NK-92 (cell line): ENCODE data around the gene CSE1L.
"Not testable (repeated sequence)": the region's sequence is repeated elsewhere in the genome, so short reads cannot be mapped to it uniquely, and the experiment has no call there.

Source experiments
- DNase-seq: peaks from one replicate; lab custom pipeline; 2025; ENCODE audit not compliant: unreplicated experiment; lab: John Stamatoyannopoulos, UW

The CSE1L gene

DNA sequence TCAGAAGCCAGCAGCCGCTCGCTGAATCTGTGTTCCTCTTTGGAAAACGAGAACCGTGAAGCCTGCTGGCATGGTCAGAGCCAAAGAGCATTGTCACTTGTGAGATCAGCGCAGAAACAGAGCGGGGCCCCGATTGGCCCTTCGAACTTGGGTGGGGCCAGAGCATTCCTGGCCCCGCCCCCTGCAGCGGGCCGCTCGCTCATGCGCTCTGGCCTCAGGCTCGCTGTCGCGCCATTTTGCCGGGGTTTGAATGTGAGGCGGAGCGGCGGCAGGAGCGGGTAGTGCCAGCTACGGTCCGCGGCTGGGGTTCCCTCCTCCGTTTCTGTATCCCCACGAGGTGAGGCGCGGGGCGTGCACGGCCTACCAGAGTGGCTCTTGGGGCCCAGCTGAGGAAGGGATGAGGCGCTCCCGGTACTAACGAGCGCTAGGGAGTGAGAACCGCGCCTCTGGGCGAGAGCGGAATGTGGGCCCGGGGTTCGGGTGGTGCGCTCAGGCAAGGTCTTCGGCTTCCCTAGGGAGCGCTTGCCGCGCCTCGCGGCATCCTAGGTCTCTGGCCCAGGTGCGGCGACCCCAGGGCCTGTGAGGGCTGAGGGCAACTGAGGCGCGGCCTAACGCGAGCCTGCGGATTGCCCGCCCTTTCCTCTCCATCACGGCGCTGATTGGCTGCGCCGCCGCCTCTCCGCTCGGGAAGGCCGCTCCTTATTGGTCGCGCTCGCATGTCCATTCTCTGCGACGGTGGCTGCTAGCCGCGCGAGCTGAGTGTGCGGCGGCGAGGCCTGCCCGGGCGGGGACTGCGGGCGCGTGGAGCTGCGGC lies at the start of gene CSE1L:
CSE1L (plus strand) TSS at position 226 of the 814 bp plus-strand sequence. CDS start 12,152 bp downstream, outside the sequence.
- peak; percentile 70 for DNase-seq

DNA sequence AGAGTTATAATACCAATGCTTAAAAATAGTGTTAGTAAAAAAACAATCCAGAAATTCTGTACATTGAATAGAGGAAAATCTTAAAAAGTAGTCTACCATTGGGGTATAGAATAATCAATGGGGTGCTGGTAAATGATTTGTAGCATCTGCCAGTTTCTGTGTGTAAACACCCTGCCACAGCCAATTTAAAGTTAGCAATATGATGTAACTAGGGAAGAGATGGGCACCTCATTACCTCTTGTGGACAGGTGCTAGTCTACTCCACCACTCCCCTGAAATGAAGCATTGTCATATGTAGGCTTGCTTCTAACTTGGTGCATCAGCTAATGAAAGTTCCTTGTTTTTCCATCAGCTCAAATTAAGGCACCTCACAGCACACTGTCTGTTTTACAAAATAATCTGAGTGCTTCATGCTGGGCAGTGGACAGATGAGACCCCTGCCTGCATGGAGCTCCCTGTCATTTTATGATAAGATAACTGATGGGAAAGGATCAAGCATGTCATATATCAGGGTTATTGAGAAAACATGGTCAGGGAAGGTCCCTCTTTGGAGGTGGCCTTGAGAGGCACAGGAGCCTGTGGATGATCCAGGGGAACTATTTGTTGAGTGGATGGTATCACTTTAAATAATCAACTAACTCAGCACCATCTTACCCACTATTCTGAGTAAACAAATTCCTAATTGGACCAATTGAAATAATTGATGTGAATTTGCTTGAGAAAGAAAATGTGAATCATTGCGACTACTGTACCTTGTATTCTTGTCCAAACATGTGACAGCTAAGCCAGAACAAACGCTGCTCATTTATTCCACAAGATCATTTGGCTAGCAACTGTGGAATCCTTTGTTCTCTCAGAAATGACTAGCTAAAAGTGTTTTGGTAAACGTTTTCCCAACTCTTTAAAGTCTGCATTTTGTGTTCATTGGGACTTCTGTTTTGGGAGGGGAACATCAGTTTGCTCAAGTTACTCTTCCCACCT lies 45.9 kb upstream of the CSE1L start:
- DNase-seq, result no peak

DNA sequence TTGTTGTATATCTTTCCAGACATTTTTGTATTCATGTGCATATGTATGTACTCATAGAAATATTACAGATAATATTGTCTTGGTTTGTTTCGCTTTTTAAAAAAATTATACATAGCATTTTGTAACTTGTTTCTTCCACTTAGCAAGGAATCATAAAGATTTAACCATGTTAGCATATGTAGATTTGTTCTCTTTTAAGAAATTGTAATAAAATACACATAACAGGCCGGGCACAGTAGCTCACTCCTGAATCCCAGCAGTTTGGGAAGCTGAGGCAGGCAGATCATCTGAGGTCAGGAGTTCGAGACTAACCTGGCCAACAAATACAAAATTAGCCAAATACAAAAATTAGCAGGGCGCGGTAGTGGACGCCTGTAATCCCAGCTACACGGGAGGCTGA lies 44.4 kb upstream of the CSE1L start:
- DNase-seq, result no peak

DNA sequence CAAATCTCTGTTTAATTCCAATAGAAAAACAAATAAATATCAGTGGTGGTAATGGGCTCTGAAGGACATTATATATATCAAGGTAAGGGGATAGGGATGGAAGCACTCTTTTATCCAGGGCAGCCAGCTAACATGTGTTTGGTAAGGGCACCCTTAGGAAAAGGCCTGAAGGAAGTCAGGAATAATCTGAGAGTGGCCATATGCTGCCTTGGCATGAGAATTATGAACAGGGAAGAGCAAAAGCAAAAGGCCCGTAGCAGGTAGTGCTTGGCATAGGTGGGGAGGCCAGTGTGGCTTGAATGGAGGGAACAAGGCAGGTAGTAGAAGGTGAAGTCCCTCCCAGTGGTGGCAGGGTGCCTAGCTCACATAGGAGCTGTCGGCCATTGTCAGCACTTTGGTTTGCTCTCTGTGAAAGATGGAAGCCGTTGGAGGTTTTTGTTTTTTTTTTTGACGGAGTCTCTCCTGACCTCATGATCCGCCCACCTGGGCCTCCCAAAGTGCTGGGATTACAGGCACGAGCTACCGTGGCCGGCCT lies 39.6 kb upstream of the CSE1L start:
- DNase-seq, result no peak

- no peak for DNase-seq
These were observed 36.0 kb upstream of the CSE1L start for GRCh38 chr20:49009899-49010631.

- DNase-seq, result no peak
These were observed 21.9 kb upstream of the CSE1L start for GRCh38 chr20:49024220-49024619.

- DNase-seq, result not testable (repeated sequence)
These were observed 17.9 kb upstream of the CSE1L start for GRCh38 chr20:49028177-49028576.

GRCh38 chr20:49028684-49029083 lies 17.4 kb upstream of the CSE1L start:
- DNase-seq, result no peak

- no peak for DNase-seq
These were observed 16.9 kb upstream of the CSE1L start for GRCh38 chr20:49029203-49029602.

DNA sequence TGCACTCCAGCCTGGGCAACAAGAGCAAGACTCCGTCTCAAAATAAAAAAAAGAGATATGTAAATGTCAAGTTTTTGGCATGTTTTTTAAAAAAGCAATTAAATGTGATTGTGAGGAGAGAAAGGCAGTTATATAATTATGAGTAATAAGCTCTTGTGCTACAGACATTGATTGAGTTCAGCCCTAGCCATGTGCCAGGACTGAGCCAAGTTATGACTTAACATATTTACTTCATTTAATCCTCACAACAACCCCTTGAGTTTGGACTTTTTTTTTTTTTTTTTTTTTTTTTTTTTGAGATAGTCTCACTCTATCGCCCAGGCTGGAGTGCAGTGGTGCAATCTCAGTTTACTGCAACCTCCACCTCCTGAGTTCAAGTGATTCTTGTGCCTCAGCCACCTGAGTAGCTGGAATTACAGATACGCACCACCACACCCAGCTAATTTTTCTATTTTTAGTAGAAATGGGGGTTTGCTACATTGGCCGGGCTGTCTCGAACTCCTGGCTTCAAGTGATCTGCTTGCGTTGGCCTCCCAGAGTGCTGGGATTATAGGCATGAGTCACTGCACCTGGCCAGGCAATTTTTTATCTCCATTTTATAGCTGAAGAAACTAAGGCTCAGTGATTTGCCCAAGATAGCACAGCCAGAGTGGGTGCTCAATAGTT lies 15.0 kb upstream of the CSE1L start:
- DNase-seq, result no peak

DNA sequence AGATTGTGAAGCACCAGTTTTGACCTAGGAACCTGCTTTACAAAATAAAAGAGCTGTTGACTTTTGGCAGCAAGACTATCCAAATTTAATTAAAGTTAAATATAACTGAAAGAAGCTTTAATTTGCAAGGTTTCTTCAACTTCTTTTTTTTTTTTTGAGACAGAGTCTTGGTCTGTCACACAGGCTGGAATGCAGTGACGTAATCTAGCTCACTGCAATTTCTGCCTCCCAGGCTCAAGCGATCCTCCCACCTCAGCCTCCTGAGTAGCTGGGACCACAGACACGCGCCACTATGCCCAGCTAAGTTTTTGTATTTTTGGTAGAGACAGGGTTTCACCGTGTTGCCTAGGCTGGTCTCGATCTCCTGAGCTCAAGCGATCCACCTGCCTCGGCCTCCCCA lies 13.7 kb upstream of the CSE1L start:
- no peak for DNase-seq

GRCh38 chr20:49034070-49034732 lies 11.9 kb upstream of the CSE1L start:
- no peak for DNase-seq

DNA sequence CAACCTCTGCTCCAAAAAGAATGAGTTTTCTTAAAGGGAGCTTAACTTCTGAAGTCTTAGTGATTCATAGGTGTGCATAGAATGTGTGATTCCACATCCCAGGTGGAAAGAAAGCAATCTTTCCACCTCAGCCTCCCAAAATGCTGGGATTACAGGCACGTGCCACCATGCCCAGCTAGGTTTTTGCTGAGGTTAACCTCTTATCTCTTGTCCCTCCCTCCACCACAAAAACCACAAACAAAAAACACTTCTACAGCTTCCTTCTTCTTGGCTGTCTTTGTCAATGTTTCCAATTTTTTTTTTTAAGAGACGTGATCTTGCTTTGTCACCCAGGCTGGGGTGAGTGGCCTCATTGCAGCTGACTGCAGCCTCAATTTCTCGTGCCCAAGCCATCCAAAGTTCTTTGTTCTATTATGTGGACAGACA lies 8.1 kb upstream of the CSE1L start:
- DNase-seq, result no peak

GRCh38 chr20:49039854-49040253 lies 6.3 kb upstream of the CSE1L start:
- DNase-seq, result no peak

- no peak for DNase-seq
These were observed 3.1 kb upstream of the CSE1L start for GRCh38 chr20:49043000-49043399.

GRCh38 chr20:49045440-49046086 lies 549 bp upstream of the CSE1L start:
- no peak for DNase-seq

DNA sequence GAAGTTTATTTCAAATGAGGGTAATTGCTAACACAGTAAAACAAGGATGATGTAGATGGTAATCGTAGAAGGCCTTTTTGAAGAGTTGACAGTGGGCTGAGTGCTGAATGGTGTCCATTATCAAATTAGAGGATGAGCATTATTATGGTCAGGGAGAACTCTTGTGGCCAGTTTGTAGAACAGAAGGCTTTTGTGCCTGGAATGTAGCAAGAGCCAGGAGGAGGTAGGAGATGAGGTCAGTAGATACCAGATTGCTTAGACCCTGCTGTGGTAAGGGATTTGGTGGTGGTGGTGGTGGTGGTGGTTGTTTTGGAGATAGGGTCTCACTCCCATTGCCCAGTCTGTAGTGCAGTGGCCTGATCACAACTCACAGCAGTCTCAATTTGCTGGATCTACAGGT lies 6.2 kb downstream of the CSE1L start:
- no peak for DNase-seq

DNA sequence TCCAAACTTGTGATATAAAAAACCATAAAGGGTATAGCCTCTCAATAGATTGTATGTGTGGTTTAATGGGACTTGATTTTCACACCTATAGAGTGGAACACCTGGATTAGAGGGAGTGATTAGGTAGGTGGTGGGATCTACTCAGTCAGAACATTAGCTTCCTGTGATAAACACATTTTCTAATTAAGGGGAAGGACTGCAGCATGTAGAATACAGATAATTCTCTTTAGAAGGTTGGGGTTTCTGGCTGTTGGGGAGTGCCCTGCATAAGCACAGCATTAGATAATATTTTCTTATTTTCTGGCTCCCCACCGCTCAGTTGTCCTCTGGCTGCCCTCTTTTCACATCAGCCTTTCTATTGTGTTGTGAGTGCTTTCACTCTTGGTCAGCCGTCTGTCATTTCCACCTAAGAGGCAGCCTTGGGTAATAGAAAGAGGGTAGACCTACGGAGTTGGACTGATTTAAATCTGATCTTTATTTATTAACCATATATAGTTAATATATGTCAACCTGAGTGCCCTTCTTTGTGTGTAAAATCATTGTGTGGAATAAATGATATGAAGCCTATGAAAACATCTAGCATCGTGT lies 8.0 kb downstream of the CSE1L start:
- DNase-seq, result no peak

GRCh38 chr20:49063279-49063678 lies 17.2 kb downstream of the CSE1L start:
- no peak for DNase-seq
